B cell (primary cell): Measurements from ENCODE around the gene MTSS2.

Experiments
- EZH2 ChIP-seq: IDR thresholded peaks from 2 replicates; pipeline ENCODE4 v1.6.1; 2012; ENCODE audit warnings: borderline replicate concordance, low read depth, mild to moderate bottlenecking, moderate library complexity, low read length; ENCODE audit not compliant: insufficient read depth, poor library complexity, severe bottlenecking
- TF ChIP-seq, protein P1 (sequence below): fragments of 200-600 bp; IDR thresholded peaks from one replicate; pipeline ENCODE4 v1.8.0; 2022; ENCODE audit warnings: antibody characterized with exemption, mild to moderate bottlenecking

DNA sequence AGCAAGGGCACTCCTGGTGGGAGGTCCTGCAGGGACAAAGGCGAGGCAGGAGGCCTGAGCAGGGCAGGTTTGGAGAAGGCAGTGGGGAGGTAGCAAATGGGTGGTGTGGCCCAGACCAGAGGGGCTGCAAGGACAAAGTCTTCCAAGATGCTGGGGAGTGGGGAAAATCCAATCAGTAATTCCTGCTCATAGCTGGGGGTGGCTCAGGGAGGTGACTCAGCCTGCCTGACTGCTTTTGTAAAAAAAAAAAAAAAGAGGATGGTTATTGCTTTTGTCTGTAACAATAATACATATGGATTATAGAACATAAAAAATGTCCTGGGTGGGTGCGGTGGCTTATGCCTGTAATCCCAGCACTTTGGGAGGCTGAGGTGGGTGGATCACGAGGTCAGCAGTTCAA is 34.3 kb downstream of the MTSS2 start:
- TF ChIP-seq, protein P1, sequence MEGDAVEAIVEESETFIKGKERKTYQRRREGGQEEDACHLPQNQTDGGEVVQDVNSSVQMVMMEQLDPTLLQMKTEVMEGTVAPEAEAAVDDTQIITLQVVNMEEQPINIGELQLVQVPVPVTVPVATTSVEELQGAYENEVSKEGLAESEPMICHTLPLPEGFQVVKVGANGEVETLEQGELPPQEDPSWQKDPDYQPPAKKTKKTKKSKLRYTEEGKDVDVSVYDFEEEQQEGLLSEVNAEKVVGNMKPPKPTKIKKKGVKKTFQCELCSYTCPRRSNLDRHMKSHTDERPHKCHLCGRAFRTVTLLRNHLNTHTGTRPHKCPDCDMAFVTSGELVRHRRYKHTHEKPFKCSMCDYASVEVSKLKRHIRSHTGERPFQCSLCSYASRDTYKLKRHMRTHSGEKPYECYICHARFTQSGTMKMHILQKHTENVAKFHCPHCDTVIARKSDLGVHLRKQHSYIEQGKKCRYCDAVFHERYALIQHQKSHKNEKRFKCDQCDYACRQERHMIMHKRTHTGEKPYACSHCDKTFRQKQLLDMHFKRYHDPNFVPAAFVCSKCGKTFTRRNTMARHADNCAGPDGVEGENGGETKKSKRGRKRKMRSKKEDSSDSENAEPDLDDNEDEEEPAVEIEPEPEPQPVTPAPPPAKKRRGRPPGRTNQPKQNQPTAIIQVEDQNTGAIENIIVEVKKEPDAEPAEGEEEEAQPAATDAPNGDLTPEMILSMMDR = no peak
- no peak for TF ChIP-seq EZH2
